ENCODE data around the gene PHTF2. TPM values are rescaled to one million over a fixed set of nuclear protein-coding genes. Genes with fewer than 3 reads are reported as not detected.

Gene PHTF2
- total RNA-seq, 2 donors from 2014 or later, result 66.1 to 123 TPM

DNA sequence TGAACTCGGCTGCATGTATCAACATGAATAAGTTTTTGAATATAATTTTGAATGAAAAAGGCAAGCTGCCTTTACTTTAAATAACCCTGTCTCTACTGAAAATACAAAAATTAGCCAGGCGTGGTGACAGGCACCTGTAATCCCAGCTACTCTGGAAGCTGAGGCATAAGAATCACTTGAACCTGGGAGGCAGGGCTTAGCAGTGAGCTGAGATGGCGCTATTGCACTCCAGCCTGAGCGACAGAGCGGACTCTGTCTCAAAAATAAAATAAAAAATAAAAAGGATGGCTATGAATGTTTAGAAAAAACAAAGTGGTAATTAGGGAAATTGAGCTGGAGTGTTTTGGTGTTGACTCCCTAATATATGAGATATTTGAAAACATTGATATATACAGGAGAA, 133.3 kb downstream of the PHTF2 start:
- Mint-ChIP-seq H3K36me3 (ENCODE audit: low read depth) (peaks cover 85% of the 10 kb centered on the region), H3K27ac (peak overlapping the region; percentile 23), H3K27me3 (no peaks in the 10 kb centered on the region), H3K4me1 (peaks cover 23% of the 10 kb centered on the region), H3K4me3 (no peak overlapping the region), H3K9me3 (no peaks in the 10 kb centered on the region)
- no peak for ATAC-seq (replicated peaks)

DNA sequence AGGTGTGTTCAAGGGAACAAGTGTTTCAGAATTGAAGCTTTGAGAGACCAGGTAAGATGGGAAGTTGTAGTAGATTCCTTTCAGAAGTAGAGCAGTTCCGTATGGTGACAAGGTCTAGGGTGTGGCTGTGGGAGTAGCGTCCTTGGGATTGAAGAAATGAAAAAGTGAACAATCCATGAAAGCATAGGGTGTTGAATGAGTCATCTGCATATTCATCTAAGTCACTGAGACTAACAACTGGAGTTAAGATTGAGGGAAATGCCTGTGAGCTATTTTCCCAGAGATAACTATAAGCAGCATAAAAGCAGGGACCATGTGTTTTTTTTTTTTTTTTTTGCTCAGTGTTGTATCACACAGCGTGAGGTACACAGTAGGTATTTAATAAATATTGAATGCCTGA, 134.8 kb downstream of the PHTF2 start:
- H3K36me3 Mint-ChIP-seq (ENCODE audit: low read depth), result peaks cover 81% of the 10 kb centered on the region
- ATAC-seq (replicated peaks), result peak; percentile 86
- peaks cover 17% of the 10 kb centered on the region for H3K4me1 Mint-ChIP-seq
- no peaks in the 10 kb centered on the region for H3K9me3 Mint-ChIP-seq
- H3K27me3 Mint-ChIP-seq, result no peaks in the 10 kb centered on the region
- peak overlapping the region; percentile 46 for H3K27ac Mint-ChIP-seq
- peak overlapping the region; percentile 1 for H3K4me3 Mint-ChIP-seq

- Mint-ChIP-seq H3K27me3 (no peaks in the 10 kb centered on the region), H3K9me3 (no peaks in the 10 kb centered on the region), H3K4me1 (peaks cover 12% of the 10 kb centered on the region), H3K27ac (peak overlapping the region; percentile 48), H3K36me3 (ENCODE audit: low read depth) (peaks cover 81% of the 10 kb centered on the region), H3K4me3 (no peak overlapping the region)
- no peak for ATAC-seq (replicated peaks)
Measured at GRCh38 chr7:77935652-77936348, 137.2 kb downstream of the PHTF2 start.

- ATAC-seq (replicated peaks), result peak; percentile 26
- Mint-ChIP-seq H3K4me3 (no peak overlapping the region), H3K4me1 (peaks cover 9% of the 10 kb centered on the region), H3K27ac (no peak overlapping the region), H3K27me3 (no peaks in the 10 kb centered on the region), H3K36me3 (ENCODE audit: low read depth) (peaks cover 84% of the 10 kb centered on the region), H3K9me3 (no peaks in the 10 kb centered on the region)
Measured at GRCh38 chr7:77940647-77941046, 142.1 kb downstream of the PHTF2 start.

- Mint-ChIP-seq H3K27me3 (no peaks in the 10 kb centered on the region), H3K27ac (peak overlapping the region; percentile 2), H3K4me3 (no peak overlapping the region), H3K4me1 (peaks cover 9% of the 10 kb centered on the region), H3K9me3 (no peaks in the 10 kb centered on the region), H3K36me3 (ENCODE audit: low read depth) (peaks cover 80% of the 10 kb centered on the region)
- no peak for ATAC-seq (replicated peaks)
Measured at GRCh38 chr7:77942431-77942830, 143.9 kb downstream of the PHTF2 start.

DNA sequence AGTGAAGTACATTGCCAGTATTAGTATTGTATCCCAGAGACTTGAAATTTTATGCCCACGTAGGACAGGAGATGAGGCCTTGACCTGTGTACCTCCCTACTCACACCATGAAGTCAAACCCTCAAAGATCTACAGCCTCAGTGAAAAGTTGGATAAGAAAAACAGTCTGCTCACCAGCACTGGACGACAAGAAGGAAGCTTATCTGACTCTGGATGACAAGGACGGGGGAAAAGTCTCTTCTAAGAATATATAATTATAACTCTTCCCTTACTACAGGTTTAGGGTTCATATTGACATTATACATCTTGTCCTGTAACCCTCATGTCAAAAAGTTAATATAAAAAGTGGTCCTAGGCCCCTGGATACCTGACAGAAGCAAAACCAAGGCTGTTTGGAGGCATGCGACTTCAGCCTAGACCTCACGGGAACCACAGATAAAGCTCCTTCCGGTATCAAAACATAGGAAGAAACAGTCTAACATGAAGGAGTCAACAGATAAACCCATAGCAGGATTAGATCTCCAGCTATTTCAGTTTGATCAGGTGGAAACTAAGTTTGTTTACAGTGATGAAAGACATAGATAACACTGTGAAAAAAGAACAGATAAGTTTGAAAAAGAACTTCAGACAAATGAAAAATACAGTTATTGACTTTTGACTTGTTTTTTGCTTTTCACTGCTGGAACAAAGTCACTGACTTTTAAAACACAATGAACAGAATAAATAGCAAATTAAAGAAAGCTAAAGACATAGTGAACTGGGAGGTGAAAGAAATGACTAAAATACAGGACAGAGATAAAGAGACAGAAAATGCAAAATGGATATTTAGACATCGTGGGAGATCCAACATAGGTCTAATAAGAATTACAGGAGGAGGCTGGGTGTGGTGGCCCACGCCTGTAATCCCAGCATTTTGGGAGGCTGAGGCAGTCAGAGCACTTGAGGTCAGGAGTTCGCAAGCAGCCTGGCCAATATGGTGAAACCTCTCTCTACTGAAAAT, 145.9 kb downstream of the PHTF2 start:
- Mint-ChIP-seq H3K4me1 (peaks cover 9% of the 10 kb centered on the region), H3K27ac (peak overlapping the region; percentile 44), H3K4me3 (no peak overlapping the region), H3K27me3 (no peaks in the 10 kb centered on the region), H3K36me3 (ENCODE audit: low read depth) (peaks cover 68% of the 10 kb centered on the region), H3K9me3 (no peaks in the 10 kb centered on the region)
- no peak for ATAC-seq (replicated peaks)

DNA sequence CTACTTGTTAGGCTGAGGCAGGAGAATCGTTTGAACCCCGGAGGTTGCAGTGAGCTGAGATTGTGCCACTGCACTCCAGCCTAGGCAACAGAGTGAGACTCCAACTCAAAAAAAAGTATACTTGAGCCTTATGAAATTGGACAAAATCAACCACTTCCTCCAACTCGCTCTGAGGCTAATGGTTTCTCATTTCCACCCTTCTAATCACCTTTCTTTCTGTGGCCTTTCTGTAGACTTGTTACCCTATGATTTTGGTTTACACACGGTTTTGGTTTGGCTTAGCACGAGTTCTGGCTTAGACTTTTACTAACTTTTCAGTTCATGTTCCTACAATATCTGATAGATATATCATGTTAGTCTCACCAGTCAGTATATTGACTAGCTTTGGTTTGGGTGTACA, 152.0 kb downstream of the PHTF2 start:
- H3K4me1 Mint-ChIP-seq, result no peaks in the 10 kb centered on the region

GRCh38 chr7:77954773-77955555, 156.4 kb downstream of the PHTF2 start:
- no peaks in the 10 kb centered on the region for H3K4me1 Mint-ChIP-seq
- H3K36me3 Mint-ChIP-seq (ENCODE audit: low read depth), result peaks cover 69% of the 10 kb centered on the region
- no peak for ATAC-seq (replicated peaks)
- no peaks in the 10 kb centered on the region for H3K27me3 Mint-ChIP-seq
- H3K4me3 Mint-ChIP-seq, result no peak overlapping the region
- H3K9me3 Mint-ChIP-seq, result no peaks in the 10 kb centered on the region
- no peak overlapping the region for H3K27ac Mint-ChIP-seq

More for the DNA sequence above, 152.0 kb downstream of the PHTF2 start:
- no peak for ATAC-seq (replicated peaks)
- no peaks in the 10 kb centered on the region for H3K27me3 Mint-ChIP-seq
- H3K9me3 Mint-ChIP-seq, result no peaks in the 10 kb centered on the region
- H3K36me3 Mint-ChIP-seq (ENCODE audit: low read depth), result peaks cover 48% of the 10 kb centered on the region
- no peak overlapping the region for H3K4me3 Mint-ChIP-seq
- H3K27ac Mint-ChIP-seq, result peak overlapping the region; percentile 44

DNA sequence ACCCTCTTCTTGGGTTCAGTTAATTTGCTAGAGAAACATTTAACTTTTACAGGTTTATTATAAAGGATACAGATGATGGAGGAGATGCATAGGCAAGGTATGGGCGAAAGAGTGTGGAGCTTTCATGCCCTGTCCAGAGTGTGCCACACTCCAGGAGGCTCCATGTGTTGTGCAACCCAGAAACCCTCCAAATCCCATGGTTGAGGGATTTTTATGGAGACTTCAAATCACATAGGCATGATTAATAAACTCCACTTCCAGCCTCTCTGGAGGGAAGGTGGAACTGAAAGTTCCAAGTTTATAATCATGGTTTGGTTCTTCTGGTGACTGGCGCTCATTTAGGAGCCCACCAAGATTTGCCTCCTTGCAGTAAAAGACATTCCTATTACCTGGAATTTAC, 159.9 kb downstream of the PHTF2 start:
- Mint-ChIP-seq H3K4me3 (no peak overlapping the region), H3K9me3 (no peaks in the 10 kb centered on the region), H3K27me3 (no peaks in the 10 kb centered on the region), H3K27ac (no peak overlapping the region), H3K36me3 (ENCODE audit: low read depth) (peaks cover 51% of the 10 kb centered on the region), H3K4me1 (no peaks in the 10 kb centered on the region)
- no peak for ATAC-seq (replicated peaks)

DNA sequence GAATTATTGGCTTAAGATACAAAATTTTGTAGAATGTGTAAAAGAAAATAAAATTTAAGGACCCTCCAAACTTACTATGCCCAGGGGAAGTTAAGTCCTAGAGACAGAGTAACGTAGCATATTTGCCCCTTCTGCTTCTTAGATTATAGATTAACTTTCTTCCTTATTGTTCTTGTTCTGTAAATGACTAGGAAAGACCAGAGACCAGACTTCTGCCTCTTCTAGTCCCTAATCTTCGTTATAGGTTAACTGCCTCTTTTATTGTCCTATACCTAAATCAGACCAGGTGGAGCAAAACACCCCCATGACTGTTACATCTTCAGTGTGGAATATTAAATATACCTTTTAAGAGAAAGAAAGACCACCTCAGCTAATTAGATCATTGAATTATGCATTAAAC, 160.5 kb downstream of the PHTF2 start:
- H3K27me3 Mint-ChIP-seq, result no peaks in the 10 kb centered on the region
- peaks cover 47% of the 10 kb centered on the region for H3K36me3 Mint-ChIP-seq (ENCODE audit: low read depth)
- H3K4me1 Mint-ChIP-seq, result no peaks in the 10 kb centered on the region
- peak overlapping the region; percentile 55 for H3K27ac Mint-ChIP-seq
- no peak overlapping the region for H3K4me3 Mint-ChIP-seq
- no peak for ATAC-seq (replicated peaks)
- H3K9me3 Mint-ChIP-seq, result no peaks in the 10 kb centered on the region

- Mint-ChIP-seq H3K9me3 (no peaks in the 10 kb centered on the region), H3K36me3 (ENCODE audit: low read depth) (peaks cover 38% of the 10 kb centered on the region), H3K27me3 (no peaks in the 10 kb centered on the region), H3K4me1 (no peaks in the 10 kb centered on the region), H3K27ac (no peak overlapping the region), H3K4me3 (no peak overlapping the region)
- ATAC-seq (replicated peaks), result no peak
Measured at GRCh38 chr7:77960336-77960735, 161.8 kb downstream of the PHTF2 start.

DNA sequence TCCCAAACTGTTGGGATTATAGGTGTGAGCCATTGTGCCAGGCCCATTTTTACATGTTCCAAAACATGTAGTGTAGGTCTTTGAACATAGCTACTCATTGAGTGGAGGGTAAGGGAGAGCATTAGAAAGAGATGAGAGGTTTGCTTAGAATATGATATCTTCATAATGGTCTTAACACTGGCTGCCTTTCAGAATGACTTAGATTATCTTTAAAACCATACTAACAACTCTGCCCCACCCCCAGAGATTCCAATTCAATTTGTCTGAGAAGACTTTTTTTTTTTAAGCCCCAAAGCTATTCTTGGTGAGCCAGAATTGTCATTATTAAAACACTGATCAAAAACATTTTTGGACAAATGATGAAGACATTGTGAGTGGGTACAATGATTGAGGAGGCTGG, 168.9 kb downstream of the PHTF2 start:
- ATAC-seq (replicated peaks), result no peak
- H3K36me3 Mint-ChIP-seq (ENCODE audit: low read depth), result peaks cover 8% of the 10 kb centered on the region
- no peaks in the 10 kb centered on the region for H3K4me1 Mint-ChIP-seq
- no peaks in the 10 kb centered on the region for H3K9me3 Mint-ChIP-seq
- no peak overlapping the region for H3K4me3 Mint-ChIP-seq
- H3K27me3 Mint-ChIP-seq, result no peaks in the 10 kb centered on the region
- no peak overlapping the region for H3K27ac Mint-ChIP-seq

- H3K9me3 Mint-ChIP-seq, result no peaks in the 10 kb centered on the region
- H3K27me3 Mint-ChIP-seq, result no peaks in the 10 kb centered on the region
- H3K36me3 Mint-ChIP-seq (ENCODE audit: low read depth), result peaks cover 2% of the 10 kb centered on the region
- no peak overlapping the region for H3K27ac Mint-ChIP-seq
- H3K4me3 Mint-ChIP-seq, result no peak overlapping the region
- ATAC-seq (replicated peaks), result no peak
- no peaks in the 10 kb centered on the region for H3K4me1 Mint-ChIP-seq
Measured at GRCh38 chr7:77971726-77972125, 173.2 kb downstream of the PHTF2 start.

DNA sequence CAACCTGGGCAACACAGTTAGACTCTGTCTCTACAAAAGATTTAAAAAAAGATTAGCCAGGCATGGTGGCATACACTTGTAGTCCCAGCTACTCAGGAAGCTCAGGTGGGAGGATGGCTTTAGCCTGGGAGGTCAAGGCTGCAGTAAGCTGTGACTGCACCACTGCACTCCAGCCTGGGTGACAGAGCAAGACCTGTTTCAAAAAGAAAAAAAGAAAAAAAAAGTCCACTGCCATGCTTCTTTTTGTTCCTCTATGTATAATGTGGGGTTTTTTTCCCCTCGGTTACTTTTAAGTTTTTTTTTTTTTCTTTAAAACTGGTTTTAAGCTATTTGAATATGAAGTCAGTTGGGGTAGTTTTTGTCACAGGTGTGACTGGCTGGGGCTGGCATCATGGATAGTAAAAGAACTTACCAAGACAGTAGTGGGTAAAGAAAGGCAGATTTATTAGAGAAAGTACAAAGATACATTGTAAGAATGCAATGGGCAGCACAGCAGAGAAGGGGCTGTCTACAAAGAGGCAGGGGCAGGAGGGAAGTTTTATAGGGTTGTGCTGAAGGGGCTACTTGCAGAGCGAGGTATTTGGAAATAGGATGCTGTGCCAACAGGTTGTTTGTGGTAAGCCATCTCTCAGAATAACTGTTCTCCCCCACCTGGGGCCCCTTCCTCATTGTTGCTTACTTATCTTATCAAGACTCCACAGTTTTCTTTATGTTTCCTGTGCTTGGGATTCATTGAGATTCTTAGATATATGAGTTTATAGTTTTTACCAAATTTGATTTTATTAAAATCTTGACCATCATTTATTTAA, 177.3 kb downstream of the PHTF2 start:
- H3K27me3 Mint-ChIP-seq, result no peaks in the 10 kb centered on the region
- no peaks in the 10 kb centered on the region for H3K9me3 Mint-ChIP-seq
- H3K36me3 Mint-ChIP-seq (ENCODE audit: low read depth), result no peaks in the 10 kb centered on the region
- no peaks in the 10 kb centered on the region for H3K4me1 Mint-ChIP-seq
- no peak for ATAC-seq (replicated peaks)
- no peak overlapping the region for H3K27ac Mint-ChIP-seq
- H3K4me3 Mint-ChIP-seq, result no peak overlapping the region

Data from activated T-helper 17 cell treated with anti-CD3 and anti-CD28 coated beads, Interleukin-2, amount 50 U/mL, for 72 hours (primary cell).